ENCODE measurements around the gene BMAL1. TPM values are rescaled to one million over a fixed set of nuclear protein-coding genes. Genes with fewer than 3 reads are reported as not detected.

BMAL1 gene
- polyA plus RNA-seq, 3 donors: 9.2 to 12.1 (median 11.7) TPM

DNA sequence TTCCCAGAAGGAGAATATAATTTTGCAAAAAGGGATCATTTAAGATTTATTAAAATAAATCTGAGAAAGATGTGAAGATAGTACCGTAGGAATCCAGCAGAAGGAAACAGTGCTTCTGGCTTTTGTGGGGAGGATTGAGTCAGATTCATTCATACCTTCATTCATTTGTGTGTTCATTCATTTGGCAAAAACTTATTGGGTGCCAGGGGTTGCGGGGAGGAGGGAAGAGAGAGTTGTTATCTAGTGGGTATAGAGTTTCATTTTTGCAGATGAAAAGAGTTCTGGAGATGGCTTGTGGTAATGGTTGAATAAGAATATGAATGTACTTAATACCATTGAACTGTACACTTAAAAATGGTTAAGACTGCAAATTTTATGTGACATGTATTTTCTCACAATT is 31.1 kb downstream of the BMAL1 start:
- DNase-seq (ENCODE audit: extremely low read depth in 1 of 11, low read depth in 9 of 11, low spot score in 4 of 11): no peak

DNA sequence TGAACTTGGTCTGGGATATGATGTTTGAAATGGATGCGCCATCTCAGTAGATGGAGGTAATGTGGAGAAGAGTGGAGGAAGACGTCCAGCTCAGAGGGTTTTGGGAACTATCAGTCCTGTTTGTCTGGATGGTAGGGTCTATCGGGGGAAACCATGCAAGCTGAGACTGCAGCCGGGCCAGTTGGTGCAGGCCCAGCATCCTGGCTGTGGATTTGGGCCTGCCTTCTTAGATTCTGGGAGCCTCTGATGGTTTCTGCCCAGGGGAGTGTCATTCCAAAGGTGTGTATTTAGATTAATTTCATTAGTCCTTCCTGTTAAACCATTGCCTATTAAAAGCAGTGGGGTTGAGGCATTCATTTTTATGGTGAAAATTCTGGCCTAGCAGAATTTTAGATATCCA is 31.6 kb downstream of the BMAL1 start:
- DNase-seq (ENCODE audit: extremely low read depth in 1 of 11, low read depth in 9 of 11, low spot score in 4 of 11): no peak

DNA sequence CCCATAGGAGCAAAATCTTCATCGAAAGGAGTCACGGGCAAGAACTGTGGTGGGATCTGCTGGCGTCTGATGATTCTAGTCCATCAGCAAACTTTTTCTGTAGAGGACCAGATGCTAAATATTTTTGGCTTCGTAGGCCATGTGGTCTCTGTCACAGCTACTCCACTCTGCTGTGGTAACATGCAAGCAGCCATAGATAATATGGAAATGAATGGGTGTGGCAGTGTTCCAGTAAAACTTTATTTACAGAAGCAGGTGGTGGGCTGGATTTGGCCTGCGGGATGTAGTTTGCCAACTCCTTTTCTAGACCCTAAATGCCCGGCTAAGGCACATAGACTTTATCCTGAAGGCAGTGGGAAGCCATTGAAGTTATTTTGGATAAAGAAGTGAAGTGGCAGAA is 32.9 kb downstream of the BMAL1 start:
- DNase-seq (ENCODE audit: extremely low read depth in 1 of 11, low read depth in 9 of 11, low spot score in 4 of 11): no peak

DNA sequence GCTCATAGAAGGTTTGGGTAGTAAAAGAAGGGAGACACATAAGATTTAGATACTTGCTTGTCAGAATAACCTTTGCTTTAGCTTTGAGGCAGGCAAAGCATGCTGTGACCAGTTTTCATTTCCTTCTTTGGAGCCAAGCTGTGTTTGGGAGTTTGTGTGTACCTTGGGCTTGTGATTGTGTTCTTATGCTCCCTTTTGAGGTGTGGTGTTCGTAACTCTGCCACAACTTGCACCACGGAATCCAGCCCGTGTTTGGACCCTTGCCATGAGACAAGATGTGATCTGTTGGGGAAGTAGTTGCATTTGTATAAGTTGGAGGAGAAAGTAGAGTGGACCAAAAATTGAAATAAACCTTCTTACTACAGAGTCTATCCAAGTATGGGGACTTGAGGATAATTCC is 34.0 kb downstream of the BMAL1 start:
- no peak for DNase-seq (ENCODE audit: extremely low read depth in 1 of 11, low read depth in 9 of 11, low spot score in 4 of 11)

DNA sequence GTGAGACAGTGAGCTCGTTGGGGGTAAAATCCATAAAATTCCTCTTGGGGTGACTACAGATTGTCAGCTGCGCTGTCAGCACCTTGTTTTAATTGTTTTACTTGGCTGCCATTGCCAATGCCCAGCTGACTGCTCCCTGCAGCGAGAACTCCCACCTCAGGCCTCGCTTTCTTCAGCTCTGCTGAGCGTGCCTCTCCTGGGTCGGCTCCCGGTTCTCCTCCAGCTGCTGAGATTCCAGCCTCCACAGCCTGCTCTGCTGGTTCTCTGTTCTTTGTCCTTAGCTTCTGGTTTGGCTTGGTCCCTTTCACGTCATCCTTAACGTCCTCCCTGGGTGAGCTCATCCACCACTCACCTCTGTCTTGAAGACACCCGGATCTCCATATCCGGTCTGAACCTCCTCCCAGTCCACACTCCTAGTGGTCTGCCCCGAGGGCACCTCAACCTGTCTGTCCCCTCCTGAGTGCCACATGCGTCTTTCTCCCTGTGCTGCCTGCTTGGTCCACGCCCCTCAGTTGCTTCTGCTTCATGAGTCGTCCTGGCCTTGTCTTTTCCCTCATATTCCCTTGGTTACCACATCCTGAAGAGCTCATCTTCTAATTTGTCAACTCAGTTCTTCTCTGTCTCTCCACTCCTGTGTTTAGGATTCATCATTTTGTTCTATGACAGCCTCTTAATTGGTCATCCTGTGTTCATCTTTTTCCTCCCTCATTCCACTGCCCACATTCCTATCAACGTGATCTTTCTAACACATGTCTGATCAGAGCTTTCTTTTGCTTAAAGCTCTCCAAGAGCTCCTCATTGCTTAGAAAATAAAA is 35.6 kb downstream of the BMAL1 start:
- no peak for DNase-seq (ENCODE audit: extremely low read depth in 1 of 11, low read depth in 9 of 11, low spot score in 4 of 11)

DNA sequence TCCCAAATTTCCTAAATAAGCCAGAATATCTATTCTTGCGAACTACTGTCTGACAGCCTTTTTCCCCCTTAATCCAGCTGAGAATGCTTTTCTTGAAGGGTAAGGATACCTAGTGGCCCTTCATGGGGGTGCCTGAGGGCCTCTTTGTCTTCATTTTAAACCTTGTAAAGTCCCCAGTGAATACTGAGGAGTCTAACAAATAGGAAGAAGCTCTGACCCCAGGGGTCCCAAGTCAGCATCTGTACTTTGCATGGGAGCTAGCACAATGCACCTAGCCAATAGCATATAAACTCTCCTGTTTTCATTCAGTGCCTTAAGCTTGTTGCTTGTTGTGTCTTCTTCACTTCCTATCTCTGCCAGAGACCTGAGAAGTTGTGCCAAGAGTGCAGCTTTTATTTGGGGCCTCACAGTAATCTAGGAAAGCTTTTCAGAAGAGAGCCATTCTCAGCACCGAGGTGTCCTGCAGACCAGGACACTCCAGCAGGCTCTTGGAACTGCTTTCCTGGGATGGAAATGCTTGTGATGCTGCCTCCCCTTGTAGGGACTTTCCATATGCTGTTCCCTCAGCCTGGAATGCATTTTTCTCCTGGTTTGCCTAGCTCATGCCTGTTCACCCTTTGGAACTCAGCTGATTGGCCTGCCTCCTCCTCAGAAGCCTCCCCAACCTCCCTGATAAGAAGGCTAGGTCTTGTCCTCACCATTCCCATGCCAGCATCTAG is 37.2 kb downstream of the BMAL1 start:
- no peak for DNase-seq (ENCODE audit: extremely low read depth in 1 of 11, low read depth in 9 of 11, low spot score in 4 of 11)

DNA sequence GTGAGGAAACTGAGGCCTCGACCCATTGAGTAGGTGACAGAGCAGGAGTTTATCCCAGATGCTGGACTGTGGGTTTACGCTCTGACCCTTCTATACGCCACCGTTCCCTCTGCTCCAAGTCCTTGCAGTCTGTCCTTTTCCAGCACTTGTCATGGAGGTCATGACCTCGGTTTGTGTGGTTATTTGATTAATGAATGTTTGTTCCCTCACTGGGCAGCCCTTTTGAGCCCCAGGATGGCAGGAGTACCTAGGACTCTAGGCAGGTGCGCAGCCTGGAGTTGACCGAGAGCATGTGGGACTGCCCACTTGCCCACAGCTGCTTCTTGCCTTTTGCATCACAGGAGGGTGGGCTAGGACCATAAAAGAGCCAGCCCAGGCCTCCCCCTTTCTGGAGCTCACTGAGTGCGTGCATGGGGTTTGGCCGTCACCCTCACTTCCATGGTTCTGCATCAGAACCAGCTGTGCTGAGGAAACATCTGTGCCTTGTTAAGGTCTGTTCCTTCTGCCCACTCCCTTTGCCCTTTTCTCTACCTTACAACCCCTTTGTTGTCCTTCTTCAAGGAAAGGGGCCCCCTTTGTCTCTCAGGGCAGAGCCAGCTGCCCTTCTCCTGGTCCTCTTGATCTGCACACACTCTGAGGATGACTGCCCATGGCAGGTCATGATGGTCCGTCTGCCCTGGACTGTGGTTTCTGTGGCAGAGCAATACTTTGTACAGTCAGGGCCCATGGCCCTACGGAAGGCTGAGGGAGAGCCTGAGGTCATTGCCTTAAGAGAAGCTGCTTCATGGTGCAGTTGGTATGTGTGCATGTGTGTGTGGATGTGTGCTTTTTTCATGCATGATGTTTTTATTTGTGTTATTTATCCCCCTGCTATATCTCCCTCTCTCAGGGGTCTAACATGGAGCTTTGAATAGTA is 38.2 kb downstream of the BMAL1 start:
- no peak for DNase-seq (ENCODE audit: extremely low read depth in 1 of 11, low read depth in 9 of 11, low spot score in 4 of 11)

DNA sequence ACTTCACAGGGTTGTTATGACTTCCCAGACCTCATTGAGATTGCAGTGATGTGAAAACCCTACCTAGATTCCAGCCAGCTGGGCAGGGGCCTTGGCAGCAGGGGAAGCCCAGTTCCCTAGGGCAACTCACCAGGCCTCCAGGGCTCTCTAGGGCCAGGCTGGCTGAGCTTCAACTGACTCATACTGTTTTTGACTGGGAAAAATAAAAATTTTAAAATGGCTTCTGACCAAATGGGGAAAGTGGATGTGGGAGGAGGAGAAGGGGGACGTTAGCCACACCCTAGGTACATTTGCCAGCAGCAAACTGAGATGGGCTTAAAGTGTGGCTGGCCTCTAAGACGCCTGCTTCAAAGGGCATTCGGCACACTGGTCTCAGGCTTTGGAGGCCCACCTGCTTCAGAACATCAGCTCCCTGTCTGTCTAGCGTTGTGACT is 39.0 kb downstream of the BMAL1 start:
- no peak for DNase-seq (ENCODE audit: extremely low read depth in 1 of 11, low read depth in 9 of 11, low spot score in 4 of 11)

DNA sequence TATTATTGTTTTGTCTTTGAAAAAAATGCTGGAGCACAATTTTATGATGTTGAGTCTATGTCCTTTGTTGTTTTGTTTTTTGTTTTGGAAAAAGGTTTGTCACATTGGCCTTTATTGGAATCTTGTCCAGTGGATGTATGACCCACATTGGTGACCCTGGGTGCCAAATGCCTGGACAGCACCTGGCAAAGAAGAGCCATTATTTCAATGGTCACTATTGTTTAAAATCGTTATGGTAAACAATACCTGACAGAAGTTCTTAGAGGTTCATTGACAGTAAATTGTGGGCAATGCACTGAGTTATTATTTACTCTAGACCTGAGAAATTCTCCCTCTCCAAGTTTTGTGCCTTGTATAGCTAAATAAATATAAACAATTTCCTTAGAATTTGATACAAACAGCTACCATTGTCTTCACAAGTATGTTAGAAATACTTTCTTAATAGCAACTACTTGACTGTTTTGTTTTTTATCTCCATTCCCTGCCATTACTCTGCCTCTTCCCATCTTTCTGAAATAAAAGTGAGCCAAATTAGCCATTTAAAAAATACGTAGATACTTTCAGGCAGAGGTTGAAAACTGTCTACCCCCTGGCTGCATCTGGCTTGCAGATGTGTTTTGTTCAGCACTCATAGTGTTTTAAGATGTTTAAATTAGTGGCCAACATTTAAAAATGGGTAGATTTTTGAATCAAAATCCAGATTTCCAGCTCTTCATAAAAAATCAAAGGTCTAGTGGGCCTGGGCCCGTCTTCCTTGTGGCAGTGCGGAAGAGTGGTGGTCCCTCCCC is 39.9 kb downstream of the BMAL1 start:
- DNase-seq (ENCODE audit: extremely low read depth in 1 of 11, low read depth in 9 of 11, low spot score in 4 of 11): no peak

DNA sequence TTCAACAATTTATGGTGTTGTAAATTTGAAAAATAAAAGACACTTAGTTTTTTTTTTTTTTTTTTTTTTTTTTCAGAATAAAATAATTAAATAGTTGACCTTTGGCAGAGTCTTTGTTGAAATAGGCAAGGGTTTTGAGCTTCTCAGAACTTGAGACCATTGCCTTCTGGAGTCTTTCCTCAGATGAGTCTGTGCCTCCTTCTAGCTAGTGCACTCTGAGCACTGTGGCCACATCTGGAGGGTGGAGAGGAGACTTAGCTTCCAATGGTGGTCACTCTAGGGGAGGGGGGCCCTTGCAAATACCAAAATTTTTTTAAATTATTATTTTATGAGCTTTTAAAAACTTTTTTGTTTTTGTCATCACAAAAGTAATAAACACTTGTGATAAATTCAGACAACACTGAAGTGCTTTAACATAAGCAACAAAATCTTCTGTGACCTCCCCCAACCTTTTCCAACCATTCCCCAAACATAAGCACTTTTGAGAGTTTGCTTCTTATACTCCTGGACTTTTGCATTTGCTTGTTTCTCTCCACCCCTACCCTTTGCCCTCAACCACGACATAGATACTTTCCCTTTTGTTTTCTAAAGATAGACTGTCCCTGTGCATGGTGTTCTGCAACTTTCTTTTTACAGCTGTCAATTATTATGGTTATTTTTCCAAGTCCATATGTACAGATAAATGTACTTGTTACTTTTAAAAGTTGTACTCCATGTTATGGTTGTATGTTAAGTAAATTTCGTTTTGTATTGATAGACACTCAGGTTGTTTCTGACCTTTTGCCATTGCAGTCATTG is 41.1 kb downstream of the BMAL1 start:
- no peak for DNase-seq (ENCODE audit: extremely low read depth in 1 of 11, low read depth in 9 of 11, low spot score in 4 of 11)

DNA sequence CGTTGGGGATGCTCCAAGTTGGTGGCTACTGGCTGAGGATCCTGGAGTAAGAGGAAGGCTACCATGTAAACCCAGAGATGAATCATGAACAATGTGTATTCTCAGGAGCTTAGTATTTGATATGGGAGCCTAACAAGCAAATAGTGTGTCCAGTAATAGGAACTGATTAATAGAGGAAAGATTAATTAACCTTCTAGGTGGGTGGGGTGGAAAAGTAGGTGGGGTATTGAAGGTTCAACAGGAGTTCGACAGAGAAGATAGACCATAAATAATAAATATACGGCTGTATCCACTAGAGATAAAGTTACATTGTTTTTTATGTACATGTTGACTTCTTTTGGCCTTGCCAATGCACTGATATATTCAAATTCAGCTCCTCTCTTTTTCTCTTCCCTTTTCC is 43.1 kb downstream of the BMAL1 start:
- no peak for DNase-seq (ENCODE audit: extremely low read depth in 1 of 11, low read depth in 9 of 11, low spot score in 4 of 11)

DNA sequence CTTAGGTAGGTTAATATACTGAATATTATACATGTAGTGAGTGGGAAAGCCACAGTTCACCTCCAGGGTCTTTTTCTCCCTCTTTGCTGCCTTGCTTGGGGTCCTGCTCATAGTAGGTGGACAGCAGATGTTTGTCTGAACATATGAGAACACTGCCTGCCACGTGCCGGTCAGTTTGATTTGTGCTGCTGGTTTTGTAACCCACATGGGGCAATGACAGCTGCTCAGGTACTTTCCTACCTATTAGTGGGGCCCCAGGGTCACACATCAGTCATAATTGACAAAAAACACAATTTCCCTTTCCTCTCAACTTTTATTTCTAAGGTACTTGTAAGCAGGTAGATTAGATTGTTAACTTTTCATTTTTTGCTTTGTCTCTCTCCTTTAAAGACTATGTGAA is 43.8 kb downstream of the BMAL1 start:
- no peak for DNase-seq (ENCODE audit: extremely low read depth in 1 of 11, low read depth in 9 of 11, low spot score in 4 of 11)

DNA sequence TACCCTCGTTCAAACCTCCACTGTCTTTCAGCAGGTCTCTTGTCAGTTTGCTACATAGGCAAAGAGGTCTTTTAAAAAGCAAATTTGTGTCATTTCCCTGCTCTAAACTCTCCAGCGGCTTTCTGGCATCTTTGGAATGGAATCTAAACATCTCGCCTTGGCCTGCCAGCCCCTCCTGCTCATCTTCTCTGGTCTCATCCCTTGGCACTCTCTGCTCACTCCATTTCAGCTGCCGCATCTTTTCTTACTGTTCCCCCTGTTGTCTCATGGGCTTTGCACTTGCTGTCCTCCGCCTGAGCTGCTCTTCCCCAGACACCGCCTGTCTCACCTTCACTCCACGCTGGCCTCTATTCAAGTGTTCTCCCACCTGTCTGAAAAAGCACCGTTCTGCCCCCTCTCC is 46.6 kb downstream of the BMAL1 start:
- DNase-seq (ENCODE audit: extremely low read depth in 1 of 11, low read depth in 9 of 11, low spot score in 4 of 11): no peak

DNA sequence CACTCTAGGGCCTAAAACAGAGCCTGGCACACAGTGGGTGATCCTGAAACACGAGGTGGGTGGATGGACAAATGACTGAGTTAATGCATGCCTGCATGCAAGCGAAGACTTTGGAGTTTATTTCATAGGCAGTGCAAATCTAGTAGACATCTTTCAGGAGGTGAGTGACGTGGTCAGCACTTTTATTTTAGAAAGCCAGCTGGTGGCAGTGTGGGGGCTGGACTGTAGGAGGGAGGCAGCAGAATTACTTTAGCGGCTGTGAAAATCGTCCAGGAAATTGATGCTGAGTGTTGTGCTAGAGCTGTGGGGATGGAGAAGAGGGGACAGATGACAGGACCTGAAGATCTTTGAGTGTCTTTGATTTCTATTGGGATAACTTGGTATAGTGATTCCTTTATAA is 47.1 kb downstream of the BMAL1 start:
- peak in 2 of 11 donors; percentile 14 to 29 for DNase-seq (ENCODE audit: extremely low read depth in 1 of 11, low read depth in 9 of 11, low spot score in 4 of 11)

DNA sequence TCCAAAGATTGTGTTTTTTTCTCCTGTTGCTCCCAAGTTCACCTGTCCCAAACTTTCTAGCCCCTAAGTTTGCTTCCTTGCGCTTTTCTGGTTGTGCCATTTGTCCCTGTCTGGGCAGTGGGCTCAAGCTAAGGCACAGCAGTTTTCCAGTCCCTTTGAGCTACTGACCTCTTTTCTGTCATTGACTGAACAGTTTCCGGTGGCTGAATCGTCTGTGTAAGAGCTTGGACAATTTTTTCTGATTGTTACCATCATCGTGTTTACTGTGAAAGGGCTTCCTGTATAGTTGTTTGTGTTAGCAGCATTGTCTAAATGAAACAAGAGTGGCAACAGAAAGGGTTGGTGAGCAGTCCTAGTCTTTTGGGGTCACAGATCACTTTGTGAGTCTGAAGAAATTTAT is 49.8 kb downstream of the BMAL1 start:
- no peak for DNase-seq (ENCODE audit: extremely low read depth in 1 of 11, low read depth in 9 of 11, low spot score in 4 of 11)

DNA sequence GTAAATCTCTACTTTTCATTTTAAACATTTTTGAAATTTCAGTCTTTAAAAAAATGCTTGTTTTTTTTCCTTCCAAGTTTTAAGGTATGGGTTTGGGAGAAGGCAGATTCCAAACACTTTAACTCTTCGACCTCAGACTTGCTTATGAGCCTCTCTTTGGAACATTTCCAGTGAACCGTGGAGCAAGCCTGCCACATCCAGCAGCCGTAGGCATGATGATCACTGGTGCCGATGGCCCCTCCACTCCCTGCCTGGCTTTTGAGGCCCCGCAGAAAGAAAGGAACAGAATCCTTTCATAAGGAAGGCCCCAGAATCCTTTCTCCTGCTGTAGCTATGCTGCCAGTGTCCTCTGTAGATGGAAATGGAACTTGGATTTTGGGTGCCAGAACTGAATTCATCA is 50.7 kb downstream of the BMAL1 start:
- peak in 2 of 11 donors; percentile 21 to 22 for DNase-seq (ENCODE audit: extremely low read depth in 1 of 11, low read depth in 9 of 11, low spot score in 4 of 11)

DNA sequence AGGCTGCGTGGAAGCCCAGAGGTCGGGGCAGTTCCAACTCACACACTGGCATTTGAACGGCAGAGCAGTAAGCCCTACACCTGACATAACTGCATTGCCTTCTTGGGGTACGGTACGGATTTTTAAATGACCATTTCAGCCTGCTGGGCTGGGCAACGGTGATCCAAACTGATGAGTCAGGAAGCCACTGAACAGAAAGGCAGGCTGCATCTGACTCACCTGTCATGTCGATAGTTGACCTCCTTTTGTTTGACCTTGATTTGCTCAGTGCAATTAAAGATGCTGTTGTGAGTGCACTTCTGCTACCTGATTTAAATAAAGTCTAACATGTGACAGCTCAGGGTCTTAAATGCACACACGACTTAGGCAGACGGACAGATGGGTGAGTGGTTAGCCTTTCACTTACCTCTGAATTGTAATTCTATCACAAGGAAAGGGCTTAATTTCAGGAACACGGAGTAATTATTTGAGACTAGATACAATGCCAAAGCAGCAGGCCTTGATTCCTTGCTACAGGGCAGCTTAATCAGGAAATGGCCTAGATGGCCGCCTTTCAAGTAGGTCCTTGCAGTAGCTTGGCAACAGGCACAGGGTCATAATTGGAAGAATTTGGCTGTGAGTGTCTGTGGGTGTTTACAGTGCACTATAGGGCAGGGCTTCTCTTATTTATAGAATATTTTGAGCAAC is 52.2 kb downstream of the BMAL1 start:
- DNase-seq (ENCODE audit: extremely low read depth in 1 of 11, low read depth in 9 of 11, low spot score in 4 of 11): no peak

DNA sequence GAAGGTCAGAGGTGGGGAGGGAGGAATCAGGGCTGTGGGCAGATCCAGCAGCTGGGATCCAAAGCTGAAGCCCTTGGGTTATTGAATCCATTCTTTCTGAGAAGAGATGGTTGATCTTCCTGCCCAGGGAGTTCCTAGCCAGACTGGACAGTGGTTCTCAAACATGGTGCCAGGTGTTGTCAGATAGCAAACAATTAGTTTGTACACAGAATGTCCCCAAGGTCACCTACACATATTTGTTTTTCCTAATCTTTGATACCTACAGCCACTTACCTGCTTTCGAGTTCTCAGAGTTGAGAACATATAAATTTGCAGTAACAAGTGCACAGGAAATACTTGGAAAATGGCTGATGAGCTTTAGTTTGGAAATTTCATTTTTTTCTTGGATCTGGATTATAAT is 54.5 kb downstream of the BMAL1 start:
- no peak for DNase-seq (ENCODE audit: extremely low read depth in 1 of 11, low read depth in 9 of 11, low spot score in 4 of 11)
